Activated CD8-positive, alpha-beta memory T cell treated with anti-CD3 and anti-CD28 coated beads, Interleukin-2, amount 50 U/mL, for 48 hours (primary cell): ENCODE data around the gene EEF1A2.

Experiments
- DNase-seq: peaks from one replicate; pipeline ENCODE4 v3.0.0-alpha.2; 2020

Gene EEF1A2

GRCh38 chr20:63536997-63537524 lies 38.2 kb upstream of the EEF1A2 start, which contains the start of gene PTK6:
TSS of gene PTK6 (minus strand) at chr20:63537376. CDS start at chr20:63537314, 62 bp downstream.
- no peak for DNase-seq

DNA sequence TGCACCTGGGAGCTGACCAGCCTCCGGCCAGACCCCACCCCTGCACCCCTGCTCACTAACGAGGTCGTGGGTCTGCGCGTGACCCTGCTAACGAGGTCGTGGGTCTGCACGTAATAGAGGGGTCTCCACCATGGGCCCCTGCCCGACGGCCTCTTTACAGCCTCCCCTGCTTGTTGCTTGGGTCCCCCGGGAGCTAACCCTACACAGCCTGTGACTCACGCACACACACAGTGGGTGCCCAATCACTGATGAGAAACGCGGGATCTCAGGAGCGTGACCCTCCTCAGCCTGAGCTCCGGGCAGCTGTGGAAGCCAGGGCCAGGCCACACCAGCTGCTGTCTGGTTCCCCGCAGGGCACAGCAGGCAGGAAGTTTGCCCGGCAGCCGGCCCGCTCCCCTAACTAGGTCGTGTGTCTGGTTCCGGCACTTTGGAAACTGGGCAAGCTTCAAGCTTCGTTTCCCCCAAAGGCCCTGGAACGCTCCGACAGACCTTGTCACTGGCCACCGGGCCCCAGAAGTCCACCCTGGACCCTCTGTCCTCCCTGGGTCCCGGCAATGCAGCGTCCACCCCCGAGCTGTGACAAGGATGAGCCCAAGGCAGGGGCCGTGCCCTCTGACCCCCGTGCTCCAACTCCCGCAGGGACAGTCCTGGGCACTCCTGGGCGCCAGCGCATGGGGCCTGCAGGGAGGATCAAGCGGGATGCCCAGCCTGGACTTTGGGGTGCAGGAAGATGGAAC lies 37.5 kb upstream of the EEF1A2 start:
- no peak for DNase-seq

- no peak for DNase-seq
Measured at GRCh38 chr20:63534831-63535651, 36.2 kb upstream of the EEF1A2 start.

DNA sequence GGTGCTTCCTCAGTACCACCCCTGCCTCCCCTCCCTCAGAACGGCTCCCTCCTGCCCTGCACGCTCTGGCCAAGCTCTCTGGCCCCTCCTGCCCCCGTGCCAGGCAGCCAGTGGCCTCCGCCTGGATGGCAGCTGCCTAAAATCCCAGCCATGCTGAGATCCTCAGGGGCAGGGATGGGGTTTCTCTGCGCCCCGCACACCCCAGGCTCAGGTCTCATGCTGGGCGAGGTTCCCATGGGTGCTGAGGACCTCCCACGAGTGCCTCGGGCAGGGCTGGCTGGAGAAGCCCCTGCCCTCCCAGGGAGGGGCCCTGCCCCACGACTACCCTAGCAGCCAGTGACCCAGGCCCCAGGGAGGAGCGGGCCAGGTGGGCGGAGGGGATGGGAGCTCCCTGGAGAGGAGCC lies 35.5 kb upstream of the EEF1A2 start:
- no peak for DNase-seq

GRCh38 chr20:63533871-63534393 lies 35.0 kb upstream of the EEF1A2 start:
- no peak for DNase-seq

DNA sequence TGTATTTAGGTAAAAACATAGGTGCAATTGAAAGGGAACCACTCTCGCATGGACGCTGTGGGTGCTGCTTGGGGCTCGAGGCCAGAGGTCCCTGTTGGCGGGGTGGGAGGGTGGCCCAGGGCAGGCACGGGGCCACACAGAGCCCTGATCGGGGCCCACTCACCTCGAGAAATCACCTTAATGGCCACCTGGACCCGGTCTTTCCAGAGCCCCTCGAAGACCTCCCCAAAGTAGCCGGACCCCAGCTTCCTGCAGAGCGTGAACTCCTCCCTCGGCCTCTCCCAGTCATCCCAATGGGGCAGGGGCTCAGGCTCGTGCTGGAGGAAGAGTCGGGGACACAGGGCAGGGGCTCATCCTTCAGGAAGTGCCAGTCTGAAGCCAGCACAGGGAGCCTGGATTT lies 34.5 kb upstream of the EEF1A2 start:
- DNase-seq: no peak

- DNase-seq: no peak
Measured at GRCh38 chr20:63532449-63532971, 33.6 kb upstream of the EEF1A2 start.

- no peak for DNase-seq
Measured at GRCh38 chr20:63531686-63532448, 33.0 kb upstream of the EEF1A2 start.

- DNase-seq: no peak
Measured at GRCh38 chr20:63530788-63531160, 31.9 kb upstream of the EEF1A2 start.

- DNase-seq: no peak
Measured at GRCh38 chr20:63529861-63530787, 31.2 kb upstream of the EEF1A2 start.

DNA sequence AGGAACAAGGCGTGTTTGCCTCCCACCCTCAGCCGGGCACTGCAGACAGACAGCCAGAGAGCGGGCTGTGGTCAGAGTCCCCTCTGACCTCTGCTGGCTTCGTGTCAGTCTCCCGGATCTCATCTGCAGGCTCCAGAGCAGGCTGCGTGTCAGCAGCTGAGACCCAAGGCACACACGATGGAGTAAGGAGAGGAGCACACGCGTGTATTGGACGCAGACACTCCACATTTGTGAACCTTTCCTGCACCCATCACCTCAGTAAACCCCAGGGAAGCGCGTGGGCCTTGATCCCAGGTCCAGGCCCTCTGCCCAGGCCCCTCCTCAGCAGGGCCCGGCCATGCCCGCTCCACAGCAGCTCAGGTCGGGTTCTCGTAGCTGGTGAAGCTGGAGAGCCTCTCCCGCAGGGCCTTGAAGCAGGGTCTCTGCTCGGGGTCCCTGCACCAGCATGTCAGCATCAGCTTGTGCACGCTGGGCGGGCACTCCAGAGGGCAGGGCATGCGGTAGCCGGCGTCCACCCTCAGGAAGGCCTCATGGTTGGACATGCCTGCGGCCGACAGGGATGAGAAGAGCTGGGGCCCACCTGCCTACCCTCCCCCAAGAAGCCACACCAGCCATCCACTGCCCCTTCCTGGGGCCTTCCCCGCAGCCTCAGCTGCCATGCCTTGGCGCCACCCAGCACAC lies 30.4 kb upstream of the EEF1A2 start:
- DNase-seq: no peak

GRCh38 chr20:63527184-63527583 lies 28.3 kb upstream of the EEF1A2 start:
- no peak for DNase-seq

DNA sequence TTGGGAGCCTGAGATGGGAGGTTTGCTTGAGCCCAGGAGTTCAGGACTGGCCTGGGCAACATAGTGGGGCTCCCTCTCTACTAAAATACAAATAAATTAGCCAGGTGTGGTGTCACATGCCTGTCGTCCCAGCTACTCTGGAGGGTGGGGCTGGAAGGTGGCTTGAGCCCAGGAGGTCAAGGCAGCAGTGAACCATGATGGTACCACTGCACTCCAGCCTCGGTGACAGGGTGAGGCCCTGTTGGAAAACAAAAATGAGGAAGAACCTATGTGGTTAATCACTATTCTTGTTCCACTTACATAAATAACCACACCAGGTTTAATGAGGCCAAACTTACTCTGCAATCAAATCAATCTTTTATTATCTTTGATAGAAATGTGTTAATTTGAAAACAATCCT lies 27.1 kb upstream of the EEF1A2 start:
- DNase-seq: no peak

DNA sequence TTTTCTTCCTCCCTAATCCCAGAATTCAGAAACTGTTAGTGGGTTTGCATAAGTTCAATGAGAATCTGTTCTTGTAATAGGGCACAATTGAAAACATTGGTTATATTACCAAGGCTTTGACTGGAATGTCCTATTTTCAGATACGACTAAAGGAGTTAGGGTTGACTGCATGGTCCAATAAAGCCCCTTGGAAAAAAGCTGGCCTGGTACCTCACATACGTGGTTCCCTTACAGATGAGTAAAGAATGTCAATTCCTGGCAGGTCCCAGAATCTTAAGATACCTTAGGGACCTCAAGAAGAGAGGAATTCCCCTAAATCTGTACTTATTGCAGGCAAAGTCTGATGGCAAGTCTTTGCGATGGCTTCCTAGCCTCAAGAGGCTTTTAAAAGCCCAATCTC lies 26.3 kb upstream of the EEF1A2 start:
- no peak for DNase-seq

DNA sequence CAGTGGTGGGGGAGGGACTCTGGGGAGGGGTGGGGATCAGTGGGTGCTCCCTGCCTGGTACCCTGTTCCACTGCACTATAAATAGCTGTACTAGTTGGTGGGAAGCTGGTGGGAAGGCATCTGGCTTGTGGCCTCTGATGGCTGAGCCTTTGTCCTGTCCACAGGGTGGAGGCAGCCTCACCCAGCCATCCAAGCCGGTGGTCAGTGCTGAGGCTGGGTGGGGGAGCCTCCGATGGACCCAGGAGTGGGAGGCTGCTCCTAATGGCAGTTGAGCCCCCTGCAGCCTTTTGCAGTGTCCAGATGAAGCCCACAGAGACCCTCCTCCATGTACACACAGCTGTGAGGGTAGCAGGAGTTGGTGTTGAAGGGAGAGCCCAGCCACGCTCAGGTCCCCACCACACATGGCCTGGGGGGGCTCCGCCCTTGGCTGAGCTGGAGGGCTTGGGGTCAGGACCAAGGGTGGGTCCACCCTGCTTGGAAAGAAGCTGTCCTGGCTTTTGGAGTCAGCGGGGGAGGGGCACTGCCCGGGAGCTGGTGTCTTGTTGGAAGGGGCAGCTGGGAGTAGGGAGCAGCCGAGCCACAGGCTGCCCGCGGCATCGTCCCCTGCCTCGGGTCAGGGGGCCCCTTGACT lies 24.2 kb upstream of the EEF1A2 start:
- no peak for DNase-seq

DNA sequence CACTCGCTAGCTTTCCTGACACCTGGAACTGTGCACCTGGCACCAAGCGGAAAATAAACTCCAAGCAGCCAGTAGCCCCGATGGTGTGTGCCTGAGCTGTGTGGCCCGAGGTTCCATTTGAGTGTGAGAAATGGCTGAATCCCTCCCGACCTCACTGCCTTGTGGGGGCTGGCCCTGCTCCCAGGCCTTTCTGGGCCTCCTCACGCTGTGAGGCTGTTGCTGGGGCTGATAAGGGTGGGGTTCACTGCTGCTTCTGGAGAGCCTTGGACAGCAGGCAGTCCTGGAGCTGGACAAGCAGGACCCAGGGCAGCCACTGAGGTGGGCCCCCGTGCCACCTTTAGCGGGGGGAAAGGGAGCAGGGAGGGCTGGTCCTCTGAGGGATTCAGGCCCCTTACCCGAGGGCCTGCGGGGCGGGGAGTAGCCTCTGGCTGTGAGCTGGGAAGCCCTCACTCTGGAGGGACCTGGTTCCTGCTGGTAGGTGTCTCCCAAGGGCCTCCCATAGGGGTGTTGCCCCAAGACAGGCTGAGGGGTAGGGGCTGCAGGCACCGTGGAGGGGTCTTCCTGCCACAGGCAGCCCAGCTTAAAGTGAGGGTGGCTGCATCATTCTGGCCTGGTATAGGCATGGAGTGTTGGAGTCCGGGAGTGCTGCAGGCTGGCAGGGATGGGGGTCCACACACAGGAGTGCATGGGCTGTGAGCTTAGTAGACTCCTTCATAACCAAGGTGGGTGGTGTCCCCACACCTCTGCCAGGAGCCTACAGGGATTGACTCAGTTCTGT lies 23.4 kb upstream of the EEF1A2 start:
- DNase-seq: no peak

DNA sequence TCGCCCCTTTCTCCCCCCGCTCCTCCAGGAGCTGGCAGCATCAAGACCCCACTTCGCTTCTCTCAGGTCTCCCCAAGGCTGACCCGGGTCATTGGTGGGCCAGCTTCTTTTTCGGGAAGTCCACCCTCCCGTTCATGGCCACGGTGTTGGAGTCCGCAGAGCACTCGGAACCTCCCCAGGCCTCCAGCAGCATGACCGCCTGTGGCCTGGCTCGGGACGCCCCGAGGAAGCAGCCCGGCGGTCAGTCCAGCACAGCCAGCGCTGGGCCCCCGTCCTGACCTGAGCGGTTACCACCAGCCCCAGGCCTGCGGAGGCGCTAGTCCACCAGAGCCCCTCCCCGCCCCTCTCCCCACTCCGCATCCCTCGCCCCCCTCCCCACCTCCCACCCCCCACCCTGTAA lies 22.7 kb upstream of the EEF1A2 start:
- no peak for DNase-seq

GRCh38 chr20:63520934-63521601 lies 22.2 kb upstream of the EEF1A2 start:
- DNase-seq: peak; percentile 85

- DNase-seq: peak; percentile 95
Measured at GRCh38 chr20:63520504-63520933, 21.6 kb upstream of the EEF1A2 start, which contains the start of gene PPDPF. TSS of gene PPDPF (plus strand) at chr20:63520765. CDS start at chr20:63521309, 544 bp downstream.
